GM19468 (cell line): Measurements from ENCODE around the gene ADI1.

Experiments
- ATAC-seq: cut with Tn5 transposase; IDR thresholded peaks from one replicate; pipeline ENCODE4 v1.9.1; 2021; ENCODE audit warnings: mild to moderate bottlenecking, moderate library complexity, moderate number of reproducible peaks; ENCODE audit not compliant: unreplicated experiment; ENCODE audit errors: extremely low read depth

ADI1 gene, protein sequence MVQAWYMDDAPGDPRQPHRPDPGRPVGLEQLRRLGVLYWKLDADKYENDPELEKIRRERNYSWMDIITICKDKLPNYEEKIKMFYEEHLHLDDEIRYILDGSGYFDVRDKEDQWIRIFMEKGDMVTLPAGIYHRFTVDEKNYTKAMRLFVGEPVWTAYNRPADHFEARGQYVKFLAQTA

DNA sequence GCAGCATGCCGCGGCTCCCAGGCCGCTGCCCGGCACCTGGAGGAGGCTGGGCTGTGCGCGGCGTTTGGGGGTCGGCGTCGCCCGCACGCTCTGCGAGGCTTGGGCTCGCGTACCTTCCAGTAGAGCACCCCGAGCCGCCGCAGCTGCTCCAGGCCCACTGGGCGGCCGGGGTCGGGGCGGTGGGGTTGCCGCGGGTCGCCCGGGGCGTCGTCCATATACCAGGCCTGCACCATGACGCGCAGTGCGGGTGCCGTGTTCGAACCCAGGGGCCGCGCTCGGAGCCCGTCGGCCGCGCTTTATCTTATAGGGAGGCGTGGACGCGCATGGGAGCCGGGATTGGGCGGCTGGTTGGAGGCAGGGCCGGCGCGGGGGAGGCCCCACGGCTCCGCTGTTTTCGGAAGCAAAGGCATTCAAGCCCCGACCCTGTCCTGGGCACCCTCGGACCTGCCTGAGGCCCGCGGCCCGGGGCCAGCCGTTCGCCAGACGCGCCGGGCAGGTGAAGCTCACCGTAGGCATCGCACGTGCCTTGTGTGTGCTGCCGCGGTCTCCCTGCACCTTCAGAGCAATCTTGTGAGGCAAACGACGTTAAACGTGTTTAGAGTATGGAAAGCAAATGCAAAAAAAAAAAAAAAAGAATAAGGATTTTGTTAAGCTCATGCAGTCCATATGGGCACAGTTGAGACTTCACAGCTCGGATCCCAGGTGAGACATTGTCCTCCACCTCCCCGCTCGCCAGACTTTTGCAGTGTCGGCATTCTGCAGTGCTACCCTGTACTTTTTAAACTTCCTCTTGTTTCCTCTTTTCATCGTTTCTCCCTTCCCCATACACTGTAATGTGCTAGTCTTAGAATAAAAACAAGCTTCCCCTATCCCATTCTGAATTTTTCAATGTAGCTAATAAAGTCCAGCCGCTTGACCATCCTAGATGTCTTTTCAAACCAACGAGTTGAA is at the start of gene ADI1:
ADI1 (minus strand) TSS at position 277 of the 951 bp plus-strand sequence; CDS start at position 233, 44 bp downstream.
- ATAC-seq = peak; percentile 27

DNA sequence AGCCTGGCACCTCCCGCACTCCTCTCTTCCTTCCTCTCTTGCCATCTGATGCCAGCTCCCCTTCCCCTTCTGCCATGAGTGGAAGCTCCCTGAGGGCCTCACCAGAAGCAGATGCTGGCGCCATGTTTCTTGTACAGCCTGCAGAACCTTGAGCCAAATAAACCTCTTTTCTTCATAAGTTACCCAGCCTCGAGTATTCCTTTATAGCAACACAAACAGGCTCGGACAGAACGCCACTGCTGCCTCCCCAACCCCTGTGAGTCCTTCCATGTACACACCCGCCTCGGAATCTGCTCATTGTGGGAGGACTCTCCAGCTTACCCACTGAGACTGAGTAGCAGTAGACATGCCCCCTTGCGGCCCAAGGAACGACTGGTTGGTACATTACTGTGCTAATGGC is 47.5 kb upstream of the ADI1 start:
- ATAC-seq = no peak

DNA sequence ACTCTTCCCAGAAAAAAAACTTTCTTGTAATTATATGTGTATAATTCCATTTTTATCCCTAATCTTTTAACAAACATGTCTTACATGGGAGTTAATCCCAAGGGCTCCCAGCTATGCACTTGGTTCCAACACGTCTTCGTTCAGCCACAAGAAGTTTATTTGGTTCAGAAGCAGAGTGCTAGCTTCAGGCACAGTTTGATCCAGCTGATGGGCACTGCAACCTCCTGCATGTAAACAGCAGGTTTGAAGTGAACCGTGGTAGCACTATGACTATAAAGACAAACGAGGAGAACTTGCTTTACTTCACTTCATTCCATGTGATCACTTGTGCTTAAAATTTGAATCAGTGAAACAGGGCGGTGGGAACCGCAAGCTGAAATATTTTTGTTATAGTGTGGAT is 45.8 kb upstream of the ADI1 start:
- no peak for ATAC-seq

DNA sequence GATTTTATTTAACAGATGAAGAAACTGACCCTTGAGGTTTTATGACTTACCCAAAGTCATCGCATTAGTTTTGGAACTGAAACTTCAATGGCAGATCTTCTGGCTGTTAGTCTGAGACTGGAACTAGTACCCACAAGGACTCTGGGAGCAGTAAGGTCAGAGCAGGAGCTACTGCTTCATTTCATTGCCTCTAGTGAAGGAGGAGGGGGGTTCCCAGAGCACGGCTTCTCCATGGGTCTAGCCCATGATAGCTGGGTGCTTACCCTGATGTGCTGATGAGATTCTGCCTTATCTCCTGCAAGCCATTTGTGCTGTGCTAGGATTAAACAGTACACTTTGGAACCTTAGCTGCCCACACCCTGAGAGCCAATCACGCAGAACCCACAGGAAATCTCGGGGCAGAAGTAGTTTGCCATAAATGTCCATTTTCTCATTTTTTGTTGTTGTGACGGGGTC is 44.2 kb upstream of the ADI1 start:
- ATAC-seq = peak; percentile 37

DNA sequence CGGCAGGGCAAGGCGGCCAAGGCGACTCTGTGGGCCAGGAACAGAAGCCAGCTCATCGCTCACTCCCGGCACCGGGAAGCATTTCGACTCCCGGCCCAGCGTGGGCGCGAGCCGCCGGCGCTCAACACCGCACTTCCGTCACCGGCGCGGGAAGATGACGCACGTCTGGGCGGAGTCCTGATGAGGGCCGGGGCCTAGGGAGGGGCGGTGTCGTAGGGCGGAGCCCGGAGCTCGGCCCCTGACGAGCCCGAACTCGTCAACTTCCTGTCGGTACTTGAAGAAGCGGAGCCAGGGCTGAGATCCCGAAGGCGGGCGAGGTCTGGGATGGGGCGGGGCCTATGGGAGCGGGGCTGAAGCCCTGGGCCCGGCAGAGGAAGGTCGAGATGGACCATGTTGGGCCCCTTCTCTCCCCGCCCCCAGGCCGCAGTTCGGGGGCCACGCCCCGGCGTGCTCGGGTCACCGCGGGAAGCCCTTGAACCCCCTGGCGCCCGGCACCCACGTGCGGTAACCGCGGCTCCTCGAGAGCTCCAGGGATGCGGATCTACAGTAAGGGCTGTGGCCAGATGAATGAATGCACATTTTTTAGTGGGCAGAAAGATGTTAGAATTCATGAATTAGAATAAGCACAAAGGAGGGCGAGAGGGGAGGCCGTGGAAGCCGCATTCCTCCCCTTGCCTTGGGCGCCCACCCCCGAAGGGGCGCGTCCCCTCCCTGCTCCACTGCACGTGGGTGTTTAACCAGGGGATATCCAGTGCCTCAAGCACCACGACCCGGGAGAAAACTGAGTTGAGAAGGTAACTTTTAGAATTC is 39.1 kb upstream of the ADI1 start, which contains the start of gene RNASEH1:
RNASEH1 (minus strand) TSS at position 129 of the 810 bp plus-strand sequence; CDS start at position 56, 73 bp downstream.
- peak; percentile 95 for ATAC-seq

DNA sequence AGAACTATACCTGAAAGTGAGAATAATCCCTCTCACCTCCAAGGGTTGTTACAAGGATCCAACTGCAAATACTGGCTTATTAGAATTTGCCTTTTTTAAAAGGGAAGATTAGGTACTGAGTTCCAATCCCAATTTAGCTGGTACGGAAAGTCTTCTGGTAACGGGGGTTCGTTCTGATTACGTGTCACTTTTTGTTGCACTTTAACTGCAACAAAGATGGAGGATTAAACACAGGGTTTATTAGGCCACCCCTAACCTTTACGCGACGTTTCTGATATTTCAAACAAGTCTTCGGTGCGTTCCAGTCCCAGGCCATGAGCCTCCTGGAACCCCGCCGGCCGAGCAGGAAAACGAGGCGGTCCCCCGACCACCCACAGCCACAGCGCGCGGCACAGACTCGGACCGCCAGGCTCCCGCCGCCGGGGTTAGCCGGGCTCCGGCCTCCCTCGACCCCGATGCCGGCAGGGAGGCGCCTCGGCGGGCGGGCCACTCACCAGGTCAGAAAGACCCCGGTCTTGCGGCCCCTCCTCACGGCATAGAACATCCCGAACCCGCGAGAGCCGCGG is 38.4 kb upstream of the ADI1 start:
- ATAC-seq = peak; percentile 3

DNA sequence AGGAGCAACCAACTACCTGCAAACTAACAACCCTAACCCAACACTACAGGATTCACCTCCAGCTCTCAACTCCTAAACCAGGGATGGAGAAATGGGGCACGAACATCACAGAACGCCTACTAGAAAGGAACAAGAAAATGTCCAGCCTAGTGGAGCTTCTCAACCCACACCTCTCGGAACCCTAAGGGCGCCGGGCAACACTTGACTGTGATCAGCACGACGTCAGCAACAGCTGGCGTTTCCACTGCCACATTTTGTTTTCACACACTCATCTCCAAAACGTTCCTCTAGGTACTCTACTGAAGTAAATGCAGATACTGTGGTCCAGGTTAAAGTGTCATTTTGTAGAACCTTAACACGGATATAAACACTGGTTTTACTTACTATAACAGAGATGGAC is 34.6 kb upstream of the ADI1 start:
- ATAC-seq = no peak

DNA sequence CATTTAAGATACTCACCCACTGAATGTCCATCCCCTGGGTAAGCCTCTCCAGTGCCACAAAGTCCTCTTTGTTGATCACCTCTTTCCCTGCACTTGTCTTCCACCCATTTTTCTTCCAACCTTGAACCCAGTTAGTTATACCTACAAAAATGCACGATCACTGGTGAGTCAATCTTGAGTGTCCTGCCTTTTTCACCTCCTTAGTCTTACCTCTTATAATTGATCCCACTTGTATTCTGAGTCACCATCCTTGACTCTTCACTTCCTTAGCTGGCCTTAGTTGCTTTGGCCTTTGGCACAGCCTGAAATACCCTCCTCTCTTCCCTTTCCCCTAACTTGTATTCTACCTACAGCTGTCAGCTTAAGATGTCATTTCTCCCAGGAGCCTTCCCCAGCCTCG is 28.6 kb upstream of the ADI1 start:
- ATAC-seq = no peak

DNA sequence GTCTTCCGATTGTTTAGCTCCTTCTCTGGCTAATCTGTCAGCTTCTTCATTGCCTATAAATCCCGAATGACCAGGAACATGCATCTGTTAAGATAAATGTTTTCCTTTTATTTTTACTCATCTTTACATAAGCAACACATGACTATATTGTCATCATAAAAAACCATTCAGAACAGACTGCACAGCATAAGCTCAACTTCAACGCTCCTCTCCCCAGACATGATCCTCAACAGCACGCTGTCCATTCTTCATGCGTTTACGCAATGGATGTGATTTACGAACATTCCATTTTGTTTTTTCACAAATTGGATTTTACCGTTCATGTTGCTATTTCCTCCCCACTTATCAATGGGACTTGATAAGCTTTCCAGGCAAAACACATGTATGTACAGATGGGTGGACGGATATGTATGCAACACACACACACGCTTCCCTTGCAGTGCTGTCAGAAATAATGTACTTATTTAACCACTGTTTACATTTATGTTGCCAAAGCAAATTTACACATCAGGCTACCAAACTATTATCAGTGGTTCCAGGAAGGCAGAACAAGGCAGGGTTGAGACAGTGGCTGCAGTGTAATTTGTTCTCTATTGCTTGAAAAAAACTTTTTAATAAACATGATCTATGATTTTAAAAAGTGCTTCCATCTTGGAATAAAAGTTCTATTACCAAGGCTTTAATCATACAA is 26.6 kb upstream of the ADI1 start:
- no peak for ATAC-seq

DNA sequence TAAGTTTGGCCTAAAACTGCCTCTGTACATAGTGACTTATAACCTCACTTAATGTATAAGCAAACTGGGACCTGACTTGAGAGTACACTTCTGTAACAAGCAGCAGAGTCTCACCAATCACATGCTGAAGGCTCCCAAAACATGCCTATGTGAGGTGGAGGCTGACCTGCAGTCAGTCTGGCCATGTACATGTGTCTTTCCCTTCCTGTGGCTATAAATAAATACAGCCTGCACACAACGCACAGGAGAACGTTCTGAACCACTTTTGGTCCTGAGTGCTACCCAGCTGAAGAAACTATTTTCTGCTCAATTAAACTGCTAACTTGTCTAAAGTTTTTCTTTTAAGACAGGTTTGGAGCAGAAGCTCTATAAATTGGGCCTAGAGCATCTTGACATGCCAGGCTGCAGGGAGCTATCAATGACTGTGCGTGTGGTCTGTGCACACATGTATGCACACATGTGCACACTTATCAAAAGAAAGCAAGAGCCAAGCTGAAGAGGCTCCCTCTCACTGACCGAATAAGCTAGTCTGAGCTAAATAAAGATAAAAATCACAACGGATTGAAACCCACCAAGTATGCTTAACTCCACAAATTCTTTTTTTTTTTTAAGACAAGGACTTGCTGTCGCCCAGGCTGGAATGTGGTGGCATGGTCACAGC is 23.8 kb upstream of the ADI1 start:
- no peak for ATAC-seq

DNA sequence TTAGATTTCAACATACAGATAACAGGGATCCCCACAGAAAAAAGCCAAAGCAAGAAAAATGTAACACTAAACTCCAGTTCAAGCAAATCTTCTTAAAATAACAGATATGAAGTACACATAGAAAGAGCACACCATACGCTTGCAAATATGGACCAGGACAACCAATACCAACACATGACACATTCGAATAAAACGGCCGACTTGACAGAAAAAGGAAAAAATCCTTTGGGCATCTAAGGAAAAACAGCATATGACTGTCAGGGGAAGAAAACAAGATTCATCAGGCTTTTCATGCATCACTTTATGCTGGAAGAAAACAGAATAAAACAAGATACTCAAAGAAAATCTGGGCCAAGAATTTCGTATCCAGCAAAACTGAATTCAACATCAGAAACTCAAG is 22.8 kb upstream of the ADI1 start:
- no peak for ATAC-seq

DNA sequence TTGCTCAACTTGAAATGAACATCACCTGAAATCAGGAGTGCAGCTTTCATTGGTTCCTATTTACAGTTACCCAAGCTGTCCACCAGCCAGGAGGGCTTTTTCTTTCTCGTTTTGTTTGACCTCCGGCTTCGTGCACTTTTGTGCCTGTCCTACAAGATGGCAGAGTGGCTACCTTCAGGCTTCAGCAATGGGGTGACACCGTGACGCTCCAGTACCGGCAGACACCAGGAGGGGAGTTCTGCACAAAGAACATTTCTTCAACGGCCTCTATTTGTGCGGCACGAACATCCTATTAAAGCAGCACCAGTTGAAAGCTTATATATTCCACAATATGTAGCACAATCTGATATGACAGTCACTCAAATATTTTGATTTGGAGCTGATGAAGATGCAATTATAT is 20.5 kb upstream of the ADI1 start:
- ATAC-seq = no peak

DNA sequence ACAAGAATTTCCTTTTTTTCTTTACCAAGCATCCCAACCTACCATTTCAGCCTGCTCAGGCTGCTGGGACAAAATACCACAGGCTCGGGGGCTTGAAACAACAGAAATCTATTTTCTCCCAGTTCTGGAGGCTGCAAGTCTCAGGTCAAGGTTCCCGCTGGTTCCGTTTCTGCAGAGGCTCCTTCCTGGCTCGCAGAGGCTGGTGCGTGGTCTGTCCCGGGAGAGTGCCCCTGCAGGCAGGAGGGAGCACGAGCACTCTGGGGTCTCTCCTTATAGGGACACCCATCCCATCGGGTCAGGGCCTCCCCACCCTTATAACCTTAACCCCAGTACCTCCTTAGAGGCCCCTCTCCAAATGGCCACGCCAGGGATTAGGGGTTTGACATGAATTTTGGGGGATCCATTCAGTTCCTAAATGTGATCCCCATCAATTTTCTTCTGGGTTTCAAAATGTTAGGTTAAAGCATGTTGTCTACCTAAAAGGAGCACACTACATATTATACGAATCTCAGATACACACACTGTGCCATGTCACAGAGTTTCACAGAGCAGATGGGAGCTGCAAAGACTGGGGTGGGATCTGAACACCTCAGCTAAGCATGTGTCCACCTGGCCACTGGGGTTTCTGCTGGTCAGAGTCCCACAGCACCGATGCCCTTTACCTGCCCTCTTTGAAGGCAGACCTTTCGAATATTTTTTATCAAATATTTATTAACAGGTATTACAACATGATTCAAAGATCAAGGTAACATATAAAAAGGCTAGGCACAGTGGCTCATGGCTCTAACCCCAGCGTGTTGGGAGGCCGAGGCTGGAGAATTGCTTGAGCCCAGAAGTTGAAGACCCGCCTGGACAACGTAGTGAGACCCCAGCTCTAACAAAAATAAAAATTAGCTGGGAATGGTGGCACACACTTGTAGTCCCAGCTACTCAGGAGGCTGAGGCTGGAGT is 17.6 kb upstream of the ADI1 start:
- ATAC-seq = no peak

DNA sequence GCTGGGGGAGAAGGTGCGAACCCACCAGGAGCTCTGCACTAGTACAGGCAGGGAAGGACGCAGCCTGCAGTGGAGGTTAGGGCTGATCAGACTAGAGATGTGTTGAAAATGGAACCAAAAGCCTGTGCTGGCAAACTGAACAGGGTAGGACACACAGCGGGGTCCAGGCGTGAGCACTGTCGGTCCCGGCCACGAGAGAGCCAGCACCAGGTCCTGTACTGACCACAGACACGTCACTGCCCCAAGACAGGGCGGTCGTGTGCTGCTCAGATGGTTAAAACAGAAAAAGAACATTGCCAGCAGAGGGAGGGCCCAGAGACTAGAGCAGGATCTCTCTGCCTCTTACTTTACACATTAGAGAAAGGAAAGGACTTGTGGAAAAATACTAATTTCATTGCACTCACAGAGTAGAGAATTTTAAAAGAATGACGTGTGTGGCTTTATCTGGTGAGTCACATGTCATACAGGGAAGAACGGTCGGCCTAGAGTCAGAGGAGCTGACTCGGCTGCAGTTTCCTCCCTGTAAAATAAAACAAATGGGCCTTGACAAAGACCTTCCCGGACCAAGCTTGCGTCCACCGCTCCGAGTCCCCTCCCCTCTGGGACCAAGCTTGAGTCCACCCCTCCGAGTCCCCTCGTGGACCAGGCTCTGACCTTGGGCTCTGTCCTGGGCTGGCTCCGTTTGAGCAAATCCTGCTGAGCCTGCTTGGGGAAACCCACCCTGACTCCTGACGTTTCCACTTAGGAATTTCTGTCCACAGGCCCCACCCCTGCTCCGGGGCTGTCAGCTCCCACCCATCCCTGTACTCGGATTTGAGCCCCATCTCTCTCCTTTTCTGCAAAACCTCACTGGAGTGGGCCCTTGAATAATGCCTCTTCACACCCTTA is 16.7 kb upstream of the ADI1 start:
- no peak for ATAC-seq

DNA sequence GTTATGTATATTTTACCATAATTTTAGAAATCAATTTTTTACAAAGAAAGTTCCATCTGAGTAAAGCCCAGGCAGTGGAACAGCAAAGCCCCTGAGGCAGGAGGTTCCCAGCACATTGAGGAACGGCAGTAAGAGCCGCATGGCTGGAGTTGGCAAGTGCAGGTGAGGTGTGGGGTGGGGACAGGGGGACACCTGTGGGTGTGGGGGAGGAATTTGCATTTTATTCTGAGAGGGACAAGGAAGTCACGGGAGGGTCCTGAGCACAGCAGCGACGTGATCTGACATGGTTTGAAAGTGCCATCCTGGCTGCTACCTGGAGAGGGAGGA is 16.1 kb upstream of the ADI1 start:
- no peak for ATAC-seq

DNA sequence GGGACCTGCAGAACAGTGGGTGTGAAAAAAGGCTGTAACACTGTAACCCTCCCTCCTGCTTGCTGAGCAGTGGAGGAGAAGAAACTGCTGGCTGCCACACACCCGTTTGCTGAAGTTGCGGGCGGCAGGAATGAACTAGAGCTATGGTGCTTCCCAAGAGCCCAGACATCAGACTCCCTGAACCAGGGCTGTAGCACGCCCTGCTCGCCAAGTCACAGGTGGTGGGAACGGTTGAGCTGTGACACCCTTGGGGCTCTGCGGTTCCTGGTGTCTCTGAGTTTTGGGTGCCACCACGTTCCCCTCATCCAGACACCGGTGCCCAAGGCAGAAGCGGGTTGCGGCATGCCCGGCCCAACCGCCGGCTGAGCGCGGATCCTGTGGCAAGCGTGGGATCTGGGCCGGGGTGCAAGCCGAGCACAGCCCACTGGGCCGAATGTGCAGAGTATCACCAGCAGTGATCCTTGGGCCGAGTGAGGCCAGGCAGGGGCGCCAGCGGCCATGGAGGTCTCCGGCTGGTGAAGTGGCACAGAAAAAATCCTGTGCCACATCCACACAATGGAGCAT is 15.0 kb upstream of the ADI1 start:
- ATAC-seq = no peak

DNA sequence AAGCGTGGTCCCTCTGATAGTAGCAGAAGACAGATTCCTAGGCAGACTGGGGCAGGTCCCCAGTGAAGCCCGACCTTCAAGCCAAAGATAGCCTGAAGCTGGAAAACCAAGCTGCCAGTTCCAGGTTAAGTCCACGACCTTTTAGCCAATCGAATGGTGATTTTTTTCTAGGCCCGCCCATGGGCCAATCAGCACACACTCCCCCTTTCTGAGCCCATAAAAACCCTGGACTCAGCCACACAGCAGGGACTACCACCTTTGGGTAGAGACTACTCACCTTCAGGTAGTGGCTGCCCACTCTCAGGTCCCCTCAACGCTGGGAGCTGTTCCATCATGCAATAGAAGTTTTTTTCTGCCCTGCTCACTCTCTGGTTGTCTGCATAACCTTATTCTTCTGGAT is 14.5 kb upstream of the ADI1 start:
- ATAC-seq = no peak
